HG03378 (cell line): ENCODE measurements around the gene RDH14.

ENCODE experiments used
- ATAC-seq: cut with Tn5 transposase; IDR thresholded peaks from one replicate; pipeline ENCODE4 v1.9.1; 2021; ENCODE audit warnings: mild to moderate bottlenecking, moderate library complexity; ENCODE audit not compliant: unreplicated experiment

RDH14 gene

DNA sequence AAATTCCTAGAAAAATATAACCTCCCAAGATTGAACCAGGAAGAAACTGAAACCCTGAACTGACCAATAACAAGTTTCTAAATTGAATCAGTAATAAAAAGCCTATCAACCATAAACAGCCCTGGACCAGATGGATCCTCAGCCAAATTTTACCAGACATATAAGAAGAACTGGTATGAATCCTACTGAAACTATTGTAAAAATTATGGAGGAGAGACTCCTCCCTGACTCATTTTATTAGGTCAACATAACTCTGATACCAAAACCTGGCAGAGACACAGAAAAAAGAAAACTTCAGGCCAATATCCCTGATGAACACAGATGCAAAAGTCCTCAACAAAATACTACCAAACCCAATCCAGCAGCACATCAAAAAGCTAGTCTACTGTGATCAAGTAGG, 17.6 kb upstream of the RDH14 start:
- ATAC-seq: no peak

DNA sequence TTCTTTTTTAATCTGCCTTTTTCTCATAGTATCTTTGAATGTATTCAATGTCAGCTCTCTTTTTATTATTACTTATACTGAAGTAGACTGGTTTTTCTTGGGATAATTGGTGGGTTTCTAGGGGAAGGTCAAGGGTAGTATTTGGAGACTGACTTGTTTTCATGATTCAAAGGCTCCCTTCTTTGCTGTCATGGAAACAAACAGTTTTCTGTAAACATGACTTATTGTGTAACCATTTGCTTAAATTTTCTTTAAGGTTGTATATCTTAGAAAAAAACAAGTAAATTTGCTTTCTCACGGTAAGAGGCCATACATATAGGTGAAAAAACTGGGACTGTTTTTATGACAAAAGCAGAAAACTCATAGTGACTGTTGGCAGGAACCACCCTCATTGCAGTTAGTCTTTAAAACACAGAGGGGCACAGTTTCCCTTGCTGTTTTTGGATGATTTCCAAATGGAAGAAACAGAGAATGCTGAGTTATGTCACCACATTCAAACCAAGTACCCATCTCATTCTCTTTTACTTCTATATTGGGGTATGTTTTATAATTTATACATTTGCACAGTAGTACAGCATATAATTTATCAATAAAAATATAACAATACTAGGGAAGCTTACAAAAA, 5.8 kb upstream of the RDH14 start:
- no peak for ATAC-seq

DNA sequence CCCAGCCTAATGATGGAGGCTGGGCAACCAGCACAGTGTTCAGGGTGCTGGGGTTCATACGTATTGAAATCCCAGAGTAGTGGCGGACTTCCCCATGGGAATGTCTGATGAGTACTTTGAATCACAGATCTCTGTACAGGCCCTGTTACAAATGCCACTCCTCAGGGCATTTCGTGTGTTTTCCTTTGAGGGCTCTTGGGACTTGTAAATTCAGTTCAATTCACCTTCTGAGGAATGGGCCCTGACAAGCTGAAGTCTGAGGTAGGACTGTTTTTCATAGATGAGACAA, 288 bp upstream of the RDH14 start:
- ATAC-seq: peak; percentile 18

DNA sequence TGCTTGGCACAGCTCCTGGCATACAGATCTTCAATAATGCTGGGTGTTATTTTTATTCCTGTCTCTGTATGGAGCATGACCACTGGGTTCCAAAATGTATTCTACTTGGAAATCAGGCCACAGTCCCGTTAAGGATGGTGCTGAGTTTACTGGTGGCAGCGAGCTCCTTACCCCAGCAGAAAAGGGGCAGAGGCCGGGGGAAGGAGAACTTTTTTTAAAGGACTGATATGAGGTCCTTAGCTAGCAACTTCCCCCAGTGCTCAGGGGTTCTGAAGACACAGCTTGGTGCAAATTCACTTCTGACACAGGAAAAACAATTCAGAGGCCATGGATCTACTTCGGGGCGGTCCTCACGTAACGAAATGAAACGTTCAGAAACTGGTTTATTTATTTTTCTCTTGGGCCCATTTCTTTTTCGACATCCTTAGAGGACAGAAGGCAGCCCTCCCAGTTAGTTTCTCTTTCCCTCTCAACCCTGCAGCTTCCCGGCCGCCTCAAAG, 872 bp downstream of the RDH14 start:
- no peak for ATAC-seq

DNA sequence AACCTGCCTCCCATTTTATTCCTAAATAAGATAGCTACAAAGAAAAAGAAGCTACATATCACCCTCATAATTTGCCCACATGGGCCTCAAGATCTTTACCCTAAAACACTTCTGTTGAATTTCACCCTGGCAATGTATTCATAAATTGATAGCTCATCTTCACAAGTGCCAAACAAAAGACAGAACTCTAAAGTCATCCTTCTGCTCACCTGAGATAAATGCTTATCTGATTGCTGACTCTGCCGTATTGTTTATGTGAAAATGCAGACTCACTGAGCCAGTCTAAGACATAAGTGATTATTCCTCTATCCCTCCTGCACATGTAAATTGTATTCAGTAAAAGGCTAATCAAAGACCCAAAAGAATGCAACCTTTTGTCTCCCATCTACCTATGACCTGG, 2.0 kb downstream of the RDH14 start:
- ATAC-seq: no peak

DNA sequence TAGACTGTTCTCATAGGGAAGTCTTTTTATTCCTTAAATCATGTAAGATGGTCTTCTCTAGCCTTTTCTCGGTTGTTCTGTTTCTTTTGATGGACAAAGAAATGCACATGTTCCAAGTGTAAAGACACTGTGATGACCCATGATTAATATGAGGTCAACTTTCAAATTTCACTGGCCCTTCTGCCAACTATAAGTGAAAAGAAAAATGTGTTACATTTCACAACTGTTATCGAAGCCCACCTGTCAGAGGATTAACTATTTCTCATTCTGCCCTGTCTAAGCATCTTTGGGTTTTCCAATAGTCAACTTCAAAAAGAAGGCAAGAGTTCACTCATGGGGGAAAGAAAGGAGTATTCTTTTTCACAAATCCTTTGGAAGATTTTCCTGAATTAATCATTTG, 3.3 kb downstream of the RDH14 start:
- no peak for ATAC-seq

DNA sequence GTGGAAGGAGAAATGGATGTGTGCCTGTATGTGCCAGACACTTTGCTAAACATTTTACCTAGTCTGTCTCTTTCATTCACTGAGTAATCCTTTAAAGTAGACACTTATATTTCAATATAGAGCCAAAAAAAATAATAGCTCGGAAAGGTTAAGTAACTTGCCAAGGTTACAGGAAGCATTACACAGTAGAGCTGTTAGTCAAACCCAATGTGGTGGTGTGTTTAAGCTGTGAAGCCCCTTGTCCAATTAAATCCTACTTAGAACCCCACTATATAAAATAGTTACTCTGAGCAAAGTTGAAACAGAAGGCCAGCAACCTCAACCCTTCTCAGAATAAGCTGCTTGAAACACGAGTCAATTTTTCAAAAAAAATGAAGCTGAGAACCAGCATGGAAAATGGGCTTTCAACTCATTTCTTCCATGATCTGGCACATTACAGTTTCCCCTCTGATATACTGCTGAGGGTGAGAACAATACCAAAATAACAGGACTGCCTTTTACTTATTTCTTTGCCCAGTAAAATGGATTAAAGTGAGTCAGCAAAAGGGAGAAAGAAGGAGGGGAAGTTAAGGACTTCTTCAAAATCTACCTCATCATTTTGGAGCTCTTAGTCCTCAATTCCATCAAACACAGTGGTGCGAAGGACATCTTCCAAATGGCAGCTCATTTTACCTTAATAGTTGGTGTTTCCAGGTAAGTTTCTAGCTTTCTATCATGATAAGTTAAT, 7.9 kb downstream of the RDH14 start:
- no peak for ATAC-seq

DNA sequence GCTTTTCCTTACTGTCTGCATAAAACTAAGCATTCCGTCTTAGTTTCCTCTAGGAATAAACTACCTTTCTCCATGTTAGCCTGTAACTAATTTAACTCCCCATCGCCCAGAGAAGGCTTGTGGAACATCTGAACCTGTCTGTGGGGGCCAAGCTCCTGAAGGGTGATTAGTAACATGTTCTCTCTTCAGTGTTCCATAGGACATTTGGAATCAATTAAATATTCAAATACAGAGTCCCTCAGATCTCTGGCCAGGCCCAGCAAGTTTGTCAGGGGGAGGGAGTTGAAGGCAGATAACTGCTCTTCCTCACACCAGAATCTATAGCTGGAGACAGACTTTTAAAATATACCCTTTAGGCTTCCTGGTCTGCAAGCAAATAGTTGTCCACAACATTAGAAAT, 8.8 kb downstream of the RDH14 start:
- no peak for ATAC-seq

DNA sequence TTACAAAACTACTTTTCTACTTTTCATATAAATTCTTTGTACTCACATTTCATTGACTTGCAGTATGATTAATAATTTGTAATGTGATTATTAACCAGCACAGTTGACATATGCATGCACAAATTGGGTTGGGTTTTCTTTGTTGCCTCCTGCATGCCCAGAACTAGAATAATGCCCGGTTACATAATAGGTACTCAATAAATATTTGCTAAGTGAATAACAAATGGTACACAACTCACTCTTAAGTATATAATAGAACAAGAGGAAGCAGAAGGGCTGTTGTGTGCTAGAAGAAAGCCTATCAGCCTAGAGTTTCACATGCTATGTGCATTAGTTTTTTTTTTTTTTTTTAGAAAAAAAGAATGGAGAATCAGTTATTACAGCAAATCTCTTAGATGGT, 9.3 kb downstream of the RDH14 start:
- no peak for ATAC-seq

DNA sequence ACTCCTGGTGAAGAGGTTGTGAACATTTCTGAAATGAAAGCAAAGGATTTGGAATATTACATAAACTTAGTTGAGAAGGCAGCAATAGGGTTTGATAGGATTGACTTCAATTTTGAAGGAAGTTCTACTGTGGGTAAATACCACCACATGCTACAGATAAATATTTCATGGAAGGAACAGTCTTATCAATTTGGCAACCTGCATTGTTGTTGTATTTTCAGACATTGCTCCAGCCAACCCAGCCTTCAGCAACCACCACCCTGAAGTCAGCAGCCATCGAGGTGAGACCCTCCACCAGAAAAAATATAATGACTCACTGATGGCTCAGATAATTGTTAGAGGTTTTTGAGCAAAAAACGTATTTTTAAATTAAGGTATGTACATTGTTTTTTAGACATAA, 10.0 kb downstream of the RDH14 start:
- ATAC-seq: no peak

DNA sequence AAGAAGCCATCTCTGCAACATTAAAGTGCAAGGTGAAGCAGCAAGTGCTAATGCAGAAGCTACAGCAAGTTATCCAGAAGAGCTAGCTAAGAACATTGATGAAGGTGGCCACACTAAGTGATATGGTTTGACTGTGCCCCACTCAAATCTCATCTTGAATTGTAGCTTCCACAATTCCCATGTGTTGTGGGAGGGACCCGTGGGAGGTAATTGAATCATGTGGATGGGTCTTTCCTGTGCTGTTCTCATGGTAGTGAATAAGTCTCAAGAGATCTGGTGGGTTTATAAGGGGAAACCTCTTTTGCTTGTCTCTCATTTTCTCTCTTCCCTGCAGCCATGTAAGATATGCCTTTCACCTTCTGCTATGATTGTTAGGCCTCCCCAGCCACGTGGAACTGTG, 11.4 kb downstream of the RDH14 start:
- ATAC-seq: no peak

DNA sequence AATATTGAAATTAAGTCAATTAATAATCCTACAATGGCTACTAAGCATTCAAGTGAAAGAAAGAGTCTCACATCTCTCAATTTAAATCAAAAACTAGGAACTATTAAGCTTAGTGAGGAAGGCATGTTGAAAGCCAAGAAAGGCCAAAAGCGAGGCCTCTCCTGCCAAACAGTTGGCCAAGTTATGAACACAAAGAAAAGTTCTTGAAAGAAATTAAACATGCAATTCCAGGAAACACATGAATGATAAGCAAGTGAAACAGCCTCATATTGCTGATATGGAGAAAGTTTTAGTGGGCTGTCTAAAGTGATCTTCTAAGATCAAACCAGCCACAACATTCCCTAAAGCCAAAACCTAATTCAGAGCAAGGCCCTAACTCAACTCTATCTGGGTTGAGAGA, 11.8 kb downstream of the RDH14 start:
- ATAC-seq: no peak

DNA sequence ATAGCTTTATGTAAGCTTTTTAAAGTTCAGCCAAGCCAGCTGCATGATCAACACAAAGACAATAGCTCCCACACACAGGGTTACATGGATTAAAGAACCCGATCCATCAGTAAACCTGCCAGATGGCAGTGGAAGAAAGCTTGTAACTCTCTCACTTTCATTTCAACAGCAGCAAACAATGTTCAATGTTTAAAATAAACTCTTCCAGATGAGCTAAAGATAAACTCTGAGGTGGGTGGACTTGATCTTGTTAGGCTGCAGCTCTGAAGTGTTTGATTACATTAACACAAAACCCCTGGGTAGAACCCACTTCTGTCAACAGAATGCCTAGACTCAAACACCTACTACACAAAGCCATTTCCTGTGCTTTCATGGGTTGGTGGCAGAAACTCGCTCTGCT, 13.9 kb downstream of the RDH14 start:
- ATAC-seq: no peak

DNA sequence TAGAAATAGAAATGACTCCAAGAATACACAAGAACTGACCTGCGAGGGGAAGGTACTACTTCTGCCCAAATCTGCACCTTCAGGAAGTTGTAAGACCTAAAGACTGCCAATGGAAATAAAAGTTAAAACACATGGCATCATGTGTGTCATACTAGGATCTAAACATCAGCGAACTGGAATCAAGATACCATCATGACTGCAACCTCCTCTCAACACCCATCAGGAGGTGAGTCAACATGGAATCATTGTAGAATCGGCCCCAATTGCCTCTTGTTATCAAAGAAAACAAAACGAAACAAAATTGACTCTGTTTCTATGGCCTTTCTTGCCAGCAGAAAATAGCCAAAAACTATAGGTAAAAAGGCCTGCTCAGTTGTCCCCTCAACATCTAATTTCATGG, 15.1 kb downstream of the RDH14 start:
- ATAC-seq: no peak

DNA sequence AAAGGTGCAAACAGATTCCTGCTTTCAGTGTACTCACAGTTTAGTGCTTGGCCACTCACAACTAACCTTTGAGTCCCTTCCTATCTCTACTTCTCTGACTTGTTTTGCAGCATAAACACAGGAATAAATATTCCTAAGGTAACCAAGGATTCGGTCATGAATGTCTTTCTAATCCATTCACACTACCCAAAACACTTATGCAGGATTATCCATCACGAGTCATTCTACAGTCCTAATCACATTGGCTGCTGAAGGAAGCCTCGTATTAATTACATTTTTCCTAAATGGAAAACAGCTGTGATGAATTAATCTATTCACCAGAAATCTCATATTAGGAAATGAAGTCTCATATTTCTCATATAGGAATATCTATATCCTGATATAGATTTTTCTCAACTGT, 16.3 kb downstream of the RDH14 start:
- no peak for ATAC-seq

DNA sequence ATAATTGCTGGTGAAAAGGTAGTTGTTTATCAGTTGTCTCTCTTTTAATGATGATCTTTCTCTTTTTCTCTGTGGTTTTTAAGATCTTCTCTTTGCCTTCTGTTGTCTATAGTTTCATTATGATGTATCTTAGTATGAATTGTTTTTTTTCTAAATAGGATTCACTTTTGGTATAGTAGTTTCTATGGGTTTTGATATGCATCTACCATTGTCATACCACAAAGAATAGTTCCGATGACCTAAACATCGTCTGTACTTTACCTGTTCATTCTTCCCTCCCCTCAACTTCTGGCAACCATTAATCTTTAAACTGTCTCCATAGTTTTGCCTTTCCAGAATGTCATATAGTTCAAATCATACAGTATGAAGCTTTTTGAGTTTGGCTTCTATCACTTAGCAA, 19.6 kb downstream of the RDH14 start:
- no peak for ATAC-seq

DNA sequence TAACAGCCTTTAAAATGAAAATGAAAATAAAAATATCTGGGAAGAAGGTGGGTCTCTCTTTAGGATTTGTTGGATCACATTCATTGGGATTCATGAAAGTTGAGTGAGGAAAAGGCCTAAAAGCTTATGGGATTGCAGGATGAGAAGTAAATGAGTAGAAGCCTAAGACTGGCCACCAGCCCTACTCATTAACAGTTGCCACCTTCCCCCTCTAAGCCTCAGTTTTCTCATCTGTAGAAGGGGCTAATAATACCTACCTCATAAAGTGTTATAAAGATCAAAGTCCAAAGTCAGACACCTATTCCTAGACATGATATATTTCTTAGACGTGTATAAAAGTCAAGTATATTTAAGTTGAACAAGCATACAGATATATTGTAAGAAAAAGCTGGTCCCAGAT, 23.8 kb downstream of the RDH14 start:
- ATAC-seq: no peak

DNA sequence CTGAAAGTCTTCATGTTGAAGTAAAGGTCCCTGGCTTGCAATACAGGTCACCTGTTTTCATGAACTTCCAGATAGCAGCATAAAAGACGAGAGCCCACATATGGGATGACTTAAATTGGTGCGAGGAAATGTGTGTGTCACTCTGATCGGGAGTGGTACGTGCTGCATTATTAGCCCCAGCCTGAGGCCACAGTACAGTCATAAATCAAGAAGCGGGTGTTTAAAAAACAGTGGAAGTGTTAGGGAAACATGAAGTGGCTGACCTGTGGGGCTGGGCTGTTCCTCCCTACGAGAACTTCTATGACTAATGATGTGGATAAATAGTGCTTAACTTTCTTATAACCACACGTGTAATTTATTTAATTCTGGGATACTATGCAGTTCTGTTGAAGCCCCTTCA, 24.4 kb downstream of the RDH14 start:
- ATAC-seq: no peak

DNA sequence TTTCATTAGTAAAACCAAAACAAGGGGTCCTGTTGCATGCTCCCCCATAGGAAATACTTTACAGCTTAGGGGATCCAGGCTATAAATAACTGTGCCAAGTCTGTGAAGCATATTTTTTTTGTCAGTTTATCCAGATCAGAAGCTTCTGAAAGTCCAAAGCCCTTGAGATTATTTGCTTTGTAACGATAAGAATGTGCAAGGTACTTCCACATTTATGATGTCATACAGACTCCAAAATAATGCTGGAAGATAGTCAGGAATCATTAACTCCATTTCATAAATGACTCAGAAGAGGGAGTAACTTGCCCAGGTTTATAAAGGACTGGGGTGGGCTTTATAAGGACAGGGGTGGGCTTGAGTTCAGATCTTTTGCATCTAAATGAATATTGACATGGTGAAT, 29.3 kb downstream of the RDH14 start:
- ATAC-seq: no peak

DNA sequence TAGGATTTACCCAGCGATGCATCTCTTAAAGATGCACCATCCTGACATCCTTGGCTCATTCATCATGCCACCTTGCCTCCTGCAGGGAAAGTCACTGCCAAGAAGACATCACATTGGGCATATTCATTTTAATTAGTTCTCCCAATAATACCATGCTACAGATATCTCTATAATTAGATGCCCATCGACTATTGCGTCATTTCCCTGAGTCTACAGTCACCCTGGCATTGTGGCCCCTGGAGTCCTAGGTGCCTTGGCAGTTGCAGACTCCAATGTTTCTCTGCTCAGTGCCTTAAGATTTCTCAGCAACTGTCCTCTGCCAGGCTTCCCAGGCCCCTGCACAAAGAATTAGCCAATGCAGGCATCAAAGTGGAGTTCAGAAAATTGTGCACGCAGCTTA, 32.6 kb downstream of the RDH14 start:
- ATAC-seq: no peak

DNA sequence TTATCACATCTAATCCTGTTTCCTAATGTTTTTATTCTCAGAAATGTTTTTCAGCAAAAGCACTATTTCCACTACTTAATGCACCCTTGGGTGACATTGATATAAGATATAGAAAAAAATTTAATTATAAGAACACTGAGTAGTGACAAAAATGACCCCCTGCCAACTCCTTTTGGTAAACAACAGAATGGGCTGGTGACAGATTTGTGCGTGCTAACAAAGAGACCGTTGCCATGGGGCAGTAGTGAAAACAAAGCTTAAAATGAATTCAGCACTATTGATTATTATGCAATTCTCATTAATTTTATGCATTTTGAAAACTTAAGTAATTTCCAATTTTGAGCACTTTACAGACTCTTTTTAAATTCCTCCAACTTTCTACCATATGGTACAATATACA, 33.1 kb downstream of the RDH14 start:
- no peak for ATAC-seq

DNA sequence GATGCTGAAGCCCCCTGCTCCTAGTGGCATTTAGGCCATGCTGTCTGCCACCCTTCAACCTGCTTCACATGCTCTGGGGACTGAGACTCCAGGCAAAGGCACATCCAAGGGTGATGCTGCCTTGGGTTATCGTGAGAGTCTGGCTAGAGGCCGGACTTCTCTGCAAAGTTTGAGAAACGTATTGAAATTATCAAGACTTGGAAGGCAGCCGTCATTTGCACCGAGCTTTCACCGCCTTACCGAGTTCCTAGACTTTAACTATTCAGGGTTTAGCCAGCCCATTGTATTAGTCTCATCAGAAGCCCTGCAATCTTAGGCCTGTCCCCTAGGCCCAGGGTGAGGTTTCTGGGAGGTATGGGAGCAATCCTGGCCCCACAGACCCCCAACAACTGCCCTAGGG, 34.0 kb downstream of the RDH14 start:
- no peak for ATAC-seq

DNA sequence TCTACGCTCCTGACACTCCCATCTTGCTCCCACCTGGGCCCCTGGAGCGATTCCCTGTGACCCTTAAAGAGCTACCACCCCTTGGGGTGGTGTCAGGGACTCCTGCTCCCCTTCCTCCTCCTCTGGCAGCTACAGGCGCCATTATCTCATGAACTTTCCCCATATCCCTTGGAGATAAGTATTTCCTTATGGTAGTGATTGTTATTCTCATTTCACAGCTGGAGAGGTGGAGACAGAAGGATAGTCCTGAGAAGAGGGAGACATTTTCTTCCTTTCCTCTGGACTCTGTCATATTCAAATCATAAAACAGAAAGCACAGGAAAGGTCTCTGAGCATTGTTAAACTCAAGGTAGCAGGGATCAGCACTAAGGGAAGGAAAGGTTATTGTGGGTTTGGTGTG, 34.6 kb downstream of the RDH14 start:
- no peak for ATAC-seq
